Colon (tissue), 2 donors: ENCODE measurements around the gene ARHGEF37.
"Not testable (repeated sequence)": the region's sequence is repeated elsewhere in the genome, so short reads cannot be mapped to it uniquely, and the experiment has no call there.

Source experiments
- FAIRE-seq: peaks from 2 replicates; lab custom pipeline; 2012; peaks lifted over from hg19 to GRCh38; lab: Jason Lieb, UNC
- donor health status: control.
- donor health status: control.

Gene ARHGEF37, protein sequence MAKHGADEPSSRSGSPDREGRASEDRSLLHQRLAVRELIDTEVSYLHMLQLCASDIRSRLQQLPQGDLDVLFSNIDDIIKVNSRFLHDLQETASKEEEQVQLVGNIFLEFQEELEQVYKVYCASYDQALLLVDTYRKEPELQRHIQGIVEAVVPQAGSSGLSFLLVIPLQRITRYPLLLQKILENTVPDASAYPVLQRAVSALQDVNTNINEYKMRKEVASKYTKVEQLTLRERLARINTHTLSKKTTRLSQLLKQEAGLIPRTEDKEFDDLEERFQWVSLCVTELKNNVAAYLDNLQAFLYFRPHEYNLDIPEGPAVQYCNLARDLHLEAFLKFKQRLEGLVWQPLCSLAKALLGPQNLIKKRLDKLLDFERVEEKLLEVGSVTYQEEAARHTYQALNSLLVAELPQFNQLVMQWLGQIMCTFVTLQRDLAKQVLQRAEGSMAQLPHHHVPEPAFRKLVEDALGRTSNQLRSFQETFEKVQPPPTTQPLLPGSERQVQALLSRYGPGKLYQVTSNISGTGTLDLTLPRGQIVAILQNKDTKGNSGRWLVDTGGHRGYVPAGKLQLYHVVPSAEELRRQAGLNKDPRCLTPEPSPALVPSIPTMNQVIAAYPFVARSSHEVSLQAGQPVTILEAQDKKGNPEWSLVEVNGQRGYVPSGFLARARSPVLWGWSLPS

DNA sequence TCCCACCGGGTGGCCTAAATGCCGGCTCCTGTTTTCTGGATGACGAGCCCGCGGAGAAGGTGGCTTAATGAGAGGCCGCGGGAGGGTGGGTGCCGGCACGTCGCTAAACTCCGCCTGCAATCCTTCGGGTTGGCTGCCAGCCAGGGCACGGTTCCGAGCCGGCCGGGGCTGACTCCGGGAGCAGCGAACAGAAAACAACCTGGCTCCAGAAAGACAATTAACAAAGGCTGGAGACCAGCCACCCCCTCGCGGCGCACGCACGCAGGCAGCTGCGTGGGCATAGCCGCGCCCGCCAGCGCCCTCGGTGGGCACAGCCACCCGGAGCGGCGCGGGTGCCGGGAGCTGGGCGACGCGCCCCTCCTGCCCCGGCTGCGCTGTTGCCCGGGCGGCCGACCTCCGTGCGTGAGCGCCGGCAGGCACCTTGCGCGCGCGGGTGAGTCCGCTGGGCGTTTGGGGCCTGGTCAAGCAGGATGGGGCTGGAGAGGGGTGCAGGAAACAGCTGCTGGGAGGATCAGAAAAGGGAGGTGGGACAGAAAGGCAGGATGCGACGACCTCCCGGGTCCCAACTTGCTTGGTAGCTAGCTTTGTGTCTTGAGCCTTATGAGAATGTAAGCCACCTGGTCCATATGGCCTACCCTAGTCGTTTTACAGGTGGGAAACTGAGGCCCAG, at the start of gene ARHGEF37:
ARHGEF37 (plus strand) TSS at position 307 of the 670 bp plus-strand sequence. CDS start 16,272 bp downstream, outside the sequence.
- FAIRE-seq: no peak

DNA sequence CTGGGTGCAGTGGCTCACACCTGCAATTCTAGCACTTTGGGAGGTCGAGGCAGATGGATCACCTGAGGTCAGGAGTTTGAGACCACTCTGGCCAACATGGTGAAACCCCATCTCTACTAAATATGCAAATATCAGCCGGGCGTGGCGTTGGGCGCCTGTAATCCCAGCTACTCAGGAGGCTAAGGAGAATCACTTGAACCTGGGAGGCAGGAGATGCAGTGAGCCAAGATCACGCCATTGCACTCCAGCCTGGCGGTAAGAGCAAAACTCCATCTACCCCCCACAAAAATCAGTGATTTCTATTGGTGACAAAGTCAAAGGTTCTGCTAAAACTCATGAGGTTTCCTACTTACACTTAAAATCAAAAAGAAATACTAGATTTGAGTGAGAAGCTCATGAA, 48.9 kb upstream of the ARHGEF37 start:
- FAIRE-seq: no peak

DNA sequence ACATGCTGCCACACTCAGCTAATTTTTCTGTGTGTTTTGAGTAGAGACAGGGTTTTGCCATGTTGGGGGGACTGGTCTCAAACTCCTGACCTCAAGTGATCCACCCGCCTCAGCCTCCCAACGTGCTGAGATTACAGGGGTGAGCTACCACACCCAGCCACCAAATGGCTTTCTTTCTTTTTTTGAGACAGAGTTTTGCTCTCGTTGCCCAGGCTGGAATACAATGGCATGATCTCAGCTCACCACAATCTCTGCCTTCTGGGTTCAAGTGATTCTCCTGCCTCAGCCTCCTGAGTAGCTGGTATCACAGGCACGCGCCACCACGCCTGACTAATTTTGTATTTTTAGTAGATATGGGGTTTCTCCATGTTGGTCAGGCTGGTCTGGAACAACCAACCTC, 45.5 kb upstream of the ARHGEF37 start:
- FAIRE-seq: not testable (repeated sequence)

DNA sequence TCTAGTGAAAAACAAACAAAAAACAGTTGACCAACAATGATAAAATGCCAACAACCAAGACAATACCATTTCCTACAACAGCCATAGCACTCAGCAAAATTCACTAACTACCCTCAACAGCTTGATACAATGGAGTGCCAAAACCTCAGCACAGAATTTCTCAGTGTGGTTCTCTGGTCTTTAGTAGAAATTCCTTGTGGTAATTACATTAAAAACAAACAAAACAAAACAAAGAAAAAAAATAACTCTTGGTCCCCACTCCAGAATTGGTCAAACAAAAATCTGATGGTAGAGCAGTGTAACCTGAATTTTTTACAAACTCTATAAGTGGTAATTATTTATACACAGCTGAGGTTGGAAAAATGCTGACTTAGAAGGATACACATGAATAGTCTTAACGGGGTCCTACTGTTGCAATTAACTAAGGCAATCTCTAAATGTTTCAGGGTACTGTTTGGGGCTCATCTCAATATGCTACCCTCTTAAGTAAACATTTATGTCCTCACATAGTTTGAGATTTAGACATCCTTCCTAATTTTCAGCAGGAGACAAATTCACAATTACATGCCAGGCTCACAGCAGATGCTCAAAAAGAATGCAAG, 43.8 kb upstream of the ARHGEF37 start:
- FAIRE-seq: no peak

DNA sequence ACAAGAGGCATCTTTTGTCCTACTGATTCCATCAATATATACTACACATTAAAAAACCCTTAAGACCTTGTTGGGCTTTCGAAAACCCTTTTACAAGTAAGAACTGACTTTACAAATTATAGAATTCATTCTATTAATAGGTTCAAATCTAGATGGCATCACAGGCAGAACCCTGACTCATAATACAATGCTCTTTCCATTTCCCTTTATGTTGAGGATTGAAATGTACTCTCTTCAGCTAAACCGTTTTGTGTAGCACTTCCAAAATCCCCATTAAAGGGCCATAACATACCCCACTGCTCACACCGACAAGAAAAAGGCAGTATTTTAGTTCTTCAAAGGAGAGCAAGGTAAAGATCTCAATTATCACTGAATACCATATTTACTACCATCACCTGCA, 41.2 kb upstream of the ARHGEF37 start:
- no peak for FAIRE-seq

DNA sequence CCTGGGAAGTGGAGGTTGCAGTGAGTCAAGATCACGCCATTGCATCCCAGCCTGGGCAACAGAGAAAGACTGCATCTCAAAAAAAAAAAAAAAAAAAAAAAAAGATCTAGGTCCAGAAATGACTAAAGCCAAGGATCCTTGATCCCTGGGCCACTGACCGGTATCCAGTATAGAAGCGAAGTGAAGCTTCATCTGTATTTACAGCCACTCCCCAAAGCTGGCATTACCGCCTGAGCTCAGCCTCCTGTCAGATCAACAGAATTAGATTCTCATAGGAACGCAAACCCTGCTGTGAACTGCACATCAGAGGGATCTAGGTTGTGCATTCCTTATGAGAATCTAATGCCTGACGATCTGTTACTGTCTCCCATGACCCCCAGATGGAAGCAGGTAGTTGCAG, 39.4 kb upstream of the ARHGEF37 start:
- no peak for FAIRE-seq

DNA sequence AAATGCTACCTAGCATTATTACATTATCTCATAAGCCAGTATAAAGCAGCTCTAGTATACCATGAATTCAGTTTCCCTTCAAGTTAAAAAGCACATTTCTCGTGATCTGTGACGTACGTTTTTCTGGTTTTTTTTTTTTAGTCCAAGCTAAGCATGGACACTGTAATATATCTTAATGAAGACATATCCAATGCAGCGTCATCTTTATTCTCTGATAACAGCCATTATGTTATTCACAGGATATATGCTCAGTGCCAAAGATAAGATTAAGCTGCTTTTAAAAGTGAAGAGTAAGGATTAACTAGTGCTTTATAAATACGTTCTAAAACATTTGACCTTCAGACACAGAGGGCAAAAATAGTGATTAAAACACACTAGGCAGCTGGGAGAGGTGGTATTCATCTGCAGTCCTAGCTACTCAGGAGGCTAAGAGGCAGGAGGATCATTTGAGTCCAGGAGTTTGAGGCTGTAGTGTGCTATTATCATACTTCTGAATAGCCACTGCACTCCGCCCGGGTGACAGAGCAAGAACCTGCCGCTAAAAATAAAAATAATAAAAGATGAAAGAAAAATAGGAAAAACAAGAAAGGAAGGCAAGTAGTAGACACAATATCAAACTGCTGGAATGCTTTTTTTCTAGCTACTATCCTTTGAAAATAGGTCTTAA, 37.8 kb upstream of the ARHGEF37 start:
- FAIRE-seq: no peak

DNA sequence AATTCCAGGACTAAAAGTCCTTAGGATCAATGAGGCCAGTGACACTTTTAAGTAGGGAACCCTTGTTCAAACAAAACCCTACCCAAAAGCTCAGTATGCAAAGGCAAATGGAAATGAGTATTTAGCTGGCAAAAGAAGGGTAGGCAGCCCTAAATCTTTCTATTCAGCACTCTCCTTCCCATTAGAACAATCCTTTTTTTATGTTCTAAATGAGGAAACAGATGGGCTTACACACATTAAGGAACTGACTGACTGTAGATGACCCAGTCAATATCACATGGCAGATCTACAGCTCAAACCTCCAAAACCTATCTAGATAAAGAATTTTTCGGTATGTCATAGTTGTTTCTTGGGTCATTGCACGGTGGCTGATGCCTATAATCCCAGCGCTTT, 37.3 kb upstream of the ARHGEF37 start:
- FAIRE-seq: no peak

DNA sequence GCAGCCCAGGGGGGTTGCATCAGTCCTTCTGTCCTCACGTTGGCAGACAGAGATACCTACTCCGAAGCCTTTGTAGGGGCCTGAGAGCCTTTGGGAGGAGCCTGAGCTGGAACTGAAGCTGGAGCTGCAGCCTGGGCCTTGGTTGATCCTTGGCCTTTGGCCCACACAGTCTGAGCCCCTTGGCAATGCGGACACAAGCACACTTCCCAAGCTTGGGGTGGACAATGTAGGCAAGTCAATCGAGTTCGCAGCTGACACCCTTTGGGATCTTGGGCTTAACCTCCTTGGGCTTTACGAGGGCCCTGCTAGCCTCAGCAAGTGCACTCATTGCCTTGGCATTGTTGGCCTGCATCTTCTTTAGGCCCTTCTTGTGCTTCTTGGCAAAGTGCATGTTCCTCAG, 36.0 kb upstream of the ARHGEF37 start:
- no peak for FAIRE-seq

DNA sequence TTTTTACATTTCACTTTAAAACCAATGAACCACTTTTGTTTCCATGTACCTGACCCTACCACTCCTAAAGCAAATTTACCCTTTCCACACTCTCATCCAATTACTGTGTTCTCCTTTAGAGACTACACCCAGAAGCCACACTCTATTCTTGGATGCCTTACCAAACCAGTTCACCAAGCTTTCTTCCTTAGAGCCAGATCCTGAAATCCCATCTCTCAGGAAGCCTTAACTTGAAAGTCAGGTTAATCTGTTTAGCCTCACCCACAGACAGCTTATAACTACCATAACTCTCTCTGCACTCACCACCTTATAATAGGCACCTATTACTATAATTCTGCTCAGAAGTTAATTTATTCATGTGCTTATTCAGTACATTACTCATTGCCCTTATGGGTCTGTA, 34.3 kb upstream of the ARHGEF37 start:
- no peak for FAIRE-seq

DNA sequence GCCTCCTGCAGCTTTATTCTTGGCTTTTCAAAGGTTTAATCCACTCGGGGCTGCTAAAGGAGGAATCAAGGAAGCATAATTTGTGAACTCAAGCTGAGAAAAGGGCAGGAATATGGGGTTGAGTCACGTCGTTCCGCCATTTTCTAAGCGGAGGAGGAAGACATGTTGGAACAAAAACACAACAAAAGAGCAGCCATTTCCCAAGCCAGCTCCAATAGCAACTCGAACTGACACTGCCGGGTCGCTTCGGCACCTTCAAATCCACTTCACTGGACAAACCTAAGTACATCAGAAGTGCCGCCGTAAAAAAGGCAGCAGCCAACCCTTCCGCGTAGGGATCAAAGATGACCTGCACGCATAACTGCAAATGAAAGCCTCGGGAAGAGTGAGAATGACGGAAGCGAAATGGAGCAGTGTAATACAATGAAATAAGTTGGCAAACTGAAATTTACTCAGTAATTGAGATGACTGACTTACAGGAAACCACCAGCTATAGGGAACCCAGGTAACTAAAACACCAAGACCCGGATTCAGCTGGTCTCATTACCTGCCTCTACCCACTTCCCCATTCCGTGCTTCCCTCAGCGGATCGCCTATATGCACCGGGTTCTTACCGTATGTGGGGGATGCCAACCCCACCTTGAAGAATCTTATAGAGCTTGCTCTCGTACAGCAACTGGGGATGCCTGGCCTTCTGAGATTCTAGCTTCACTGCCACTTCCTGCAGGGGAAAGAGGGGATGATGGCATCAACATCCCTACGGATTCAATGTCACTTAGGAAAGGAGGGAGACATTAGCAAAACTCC, 31.6 kb upstream of the ARHGEF37 start:
- no peak for FAIRE-seq

DNA sequence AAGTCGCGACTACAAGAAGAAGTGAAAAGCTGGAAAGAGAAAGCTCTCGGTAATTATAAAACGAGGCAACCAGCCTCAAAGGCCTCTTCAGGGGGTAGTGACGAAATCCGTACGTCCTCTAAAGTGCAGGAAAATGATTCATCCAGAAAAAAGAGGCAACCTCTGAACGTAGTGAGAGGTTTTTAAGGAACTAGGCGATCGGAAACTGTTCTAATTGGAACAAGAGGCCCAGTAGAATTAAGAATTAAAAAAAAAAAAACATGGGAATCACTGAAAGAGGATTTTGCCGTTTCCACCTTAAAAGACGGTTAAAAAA, 31.1 kb upstream of the ARHGEF37 start:
- FAIRE-seq: no peak

DNA sequence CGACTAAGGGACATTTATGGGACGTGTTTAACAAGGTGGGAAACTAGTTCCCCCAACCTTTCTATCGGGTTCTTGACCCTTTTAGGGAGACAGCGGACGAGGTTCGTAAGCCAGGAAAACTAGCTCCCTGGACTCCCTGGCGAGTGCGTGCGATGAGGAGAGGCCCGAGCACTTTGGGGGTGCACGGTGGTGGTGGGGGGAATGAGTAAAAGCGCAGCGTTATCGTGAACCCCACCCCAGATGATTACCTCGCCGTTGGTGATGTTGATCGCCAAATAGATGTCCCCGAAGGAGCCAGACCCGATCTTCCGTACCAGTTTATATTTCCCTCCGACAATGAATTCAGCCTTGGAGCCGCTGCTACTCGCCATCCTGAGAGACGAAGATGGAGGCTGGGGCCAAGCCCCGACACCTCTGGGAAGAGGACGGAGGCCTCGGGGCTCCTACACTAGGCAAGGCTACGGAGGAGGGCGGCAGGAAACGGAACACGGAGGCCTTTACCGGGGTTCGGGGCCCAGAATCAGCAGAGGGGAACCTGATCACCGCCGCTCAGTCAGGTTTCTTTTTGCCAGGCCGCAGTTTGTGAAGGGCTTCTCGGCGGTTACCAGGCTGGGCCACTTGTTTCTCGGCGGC, 30.6 kb upstream of the ARHGEF37 start:
- no peak for FAIRE-seq

DNA sequence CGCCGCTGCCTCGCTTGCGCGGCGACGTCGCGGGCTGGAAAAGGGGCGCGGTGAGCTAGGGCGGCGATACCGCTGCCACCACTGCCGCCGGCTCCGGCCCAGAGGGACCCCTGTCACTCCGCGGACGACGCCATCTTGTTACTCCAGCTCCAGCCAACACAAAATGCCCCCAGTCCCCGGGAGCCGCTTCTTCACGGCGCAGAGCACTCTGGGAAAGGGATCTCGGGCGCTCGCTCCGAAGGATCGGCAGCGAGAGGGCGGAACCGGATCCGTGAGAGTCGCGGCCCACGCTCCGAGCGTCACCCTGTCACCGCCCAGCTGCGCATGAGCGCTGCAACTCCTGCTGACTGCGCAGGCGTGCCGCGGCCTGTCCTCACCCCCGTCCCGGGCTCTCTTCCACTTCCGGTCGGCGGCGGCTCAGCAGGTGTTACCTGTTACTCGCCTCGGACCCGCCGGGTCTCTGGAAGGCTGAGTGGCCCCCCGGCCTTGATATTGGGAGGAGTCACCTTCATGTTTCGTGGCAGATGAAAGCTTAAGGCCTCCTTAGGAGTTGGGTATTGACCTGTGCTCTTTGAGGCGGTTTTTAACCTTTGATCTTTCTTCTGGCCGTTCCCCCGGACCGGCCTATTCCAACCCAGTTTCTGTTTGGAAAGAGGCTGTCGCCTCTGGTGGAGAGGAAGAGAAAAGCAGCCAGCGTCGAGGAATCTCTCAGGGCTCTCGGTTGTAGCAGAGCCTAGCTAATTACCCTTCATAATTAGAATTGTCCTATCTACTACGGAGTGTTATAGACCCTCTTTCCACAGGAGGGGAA, 29.9 kb upstream of the ARHGEF37 start, which contains the start of gene CSNK1A1:
CSNK1A1 (minus strand) TSS at position 213 of the 811 bp plus-strand sequence. CDS start 475 bp downstream, outside the sequence.
- no peak for FAIRE-seq

DNA sequence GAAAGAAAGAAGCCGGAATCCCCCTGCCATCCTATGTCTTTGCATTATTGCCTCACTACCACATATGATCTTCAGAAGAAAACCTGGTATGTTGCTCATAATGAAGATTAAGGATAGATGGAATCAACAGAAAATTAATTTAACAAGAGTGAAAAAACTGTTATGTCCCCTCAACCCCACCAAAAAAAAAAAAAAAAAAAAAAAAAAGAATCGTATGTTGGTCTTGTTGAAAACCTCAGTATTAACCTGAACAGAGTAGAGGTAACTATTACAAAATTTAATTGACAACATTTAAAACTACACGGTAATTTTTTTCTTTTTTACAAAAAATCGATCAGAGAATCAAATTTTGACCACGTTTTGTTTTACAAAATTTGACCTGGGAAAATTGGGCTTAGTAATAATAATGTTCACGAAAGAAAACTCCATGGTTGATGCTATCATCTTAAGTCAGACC, 29.2 kb upstream of the ARHGEF37 start:
- FAIRE-seq: no peak

DNA sequence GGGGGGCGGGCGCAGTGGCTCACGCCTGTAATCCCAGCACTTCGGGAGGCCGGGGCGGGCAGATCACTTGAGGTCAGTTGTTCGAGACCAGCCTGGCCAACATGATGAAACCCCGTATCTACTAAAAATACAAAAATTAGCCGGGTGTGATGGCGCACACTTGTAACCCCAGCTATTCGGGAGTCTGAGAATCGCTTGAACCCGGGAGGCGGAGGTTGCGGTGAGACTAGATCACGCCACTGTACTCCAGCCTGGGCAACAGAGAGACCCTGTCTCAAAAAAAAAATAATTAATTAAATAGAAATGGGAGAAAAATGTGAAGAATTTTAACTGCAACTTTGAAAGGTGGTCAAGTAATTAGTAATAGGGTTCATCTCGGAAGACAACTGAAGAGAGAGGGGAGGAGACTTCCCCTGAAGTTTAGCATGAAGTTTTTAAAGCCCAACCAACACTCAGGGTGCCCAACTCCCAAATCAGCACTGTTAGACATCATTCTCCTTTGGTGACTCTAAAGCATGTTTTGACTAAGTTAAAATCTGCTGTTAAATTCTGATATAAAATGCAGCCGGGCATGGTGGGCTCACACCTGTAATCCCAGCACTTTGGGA, 28.6 kb upstream of the ARHGEF37 start:
- FAIRE-seq: no peak

DNA sequence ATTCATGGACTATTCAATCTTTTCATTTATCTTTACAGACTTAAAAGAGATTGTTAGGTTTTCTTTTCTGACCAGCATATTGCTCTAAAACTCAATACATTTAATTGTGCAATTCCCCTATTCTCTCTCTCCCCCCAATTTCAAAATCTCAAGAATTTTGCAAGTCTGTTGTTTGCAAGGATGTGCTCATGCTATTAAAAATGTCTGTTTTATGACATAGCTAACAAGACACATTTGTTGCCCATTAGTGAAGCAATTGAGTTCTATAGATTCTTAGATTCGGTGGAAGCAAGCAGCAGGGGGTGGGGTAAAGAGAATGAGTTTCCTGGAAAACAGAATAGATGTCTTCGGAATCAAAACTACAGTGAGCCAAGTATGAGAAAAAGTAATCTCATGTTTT, 21.6 kb upstream of the ARHGEF37 start:
- no peak for FAIRE-seq

DNA sequence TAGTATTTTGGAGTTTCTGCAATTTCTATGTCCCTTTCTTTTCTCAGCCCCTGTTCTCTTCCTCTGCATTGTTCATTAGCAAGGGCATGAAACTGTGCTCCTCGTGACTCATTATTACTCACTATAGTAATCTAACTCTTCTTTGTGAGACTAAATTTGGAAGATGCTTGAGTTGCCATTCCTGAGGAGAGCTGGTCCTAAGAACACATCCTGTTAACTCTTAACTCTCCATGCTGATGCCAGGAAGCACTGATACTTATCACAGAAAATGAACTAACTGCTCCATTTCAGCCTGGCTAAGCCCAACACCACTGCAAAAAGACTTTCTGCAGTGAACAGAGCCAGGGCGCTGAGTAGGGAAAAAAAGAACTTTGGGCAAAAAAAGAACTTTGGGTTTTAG, 19.4 kb upstream of the ARHGEF37 start:
- no peak for FAIRE-seq

DNA sequence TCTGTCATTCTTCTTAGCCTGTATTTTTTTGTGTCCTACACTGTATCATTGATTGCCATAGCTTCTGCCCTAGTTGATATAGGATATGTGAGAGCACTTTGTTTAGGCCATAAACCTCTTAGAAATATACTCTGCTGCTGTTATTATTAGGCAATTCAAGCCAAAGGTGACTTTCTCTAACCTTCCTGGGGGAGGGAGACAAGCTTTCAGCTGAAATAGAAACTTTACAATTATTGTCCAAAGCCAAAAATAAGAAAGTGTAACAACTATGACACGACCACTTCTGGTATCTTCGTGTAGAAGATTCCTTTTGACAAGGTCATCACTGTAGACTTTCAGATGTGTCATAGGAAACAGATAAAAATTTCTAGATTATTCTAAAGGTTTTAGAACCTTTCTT, 17.8 kb upstream of the ARHGEF37 start:
- FAIRE-seq: no peak
